ENCODE data around the gene CTSF.

DNA sequence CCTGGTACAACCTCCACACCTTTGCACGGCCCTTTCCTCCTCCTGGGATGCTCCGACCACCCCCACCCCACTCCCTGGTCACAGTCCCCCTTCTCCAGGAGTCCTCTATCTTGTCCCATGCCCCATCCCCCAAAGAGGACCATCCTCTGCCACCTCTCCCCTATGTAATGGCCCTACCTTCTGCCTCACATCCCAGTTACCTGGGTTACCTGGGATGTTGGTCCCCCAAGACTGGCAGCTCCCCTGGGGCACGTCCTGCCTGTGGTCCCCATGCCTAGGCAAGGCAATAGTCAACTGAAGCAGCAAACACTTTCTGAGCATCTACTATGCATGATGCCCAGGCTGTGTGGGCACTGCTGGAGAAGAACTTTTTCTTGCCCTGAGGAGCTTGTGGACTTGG lies 13.0 kb downstream of the CTSF start:
- TF ChIP-seq GATA3 (IDR thresholded peaks at IDR 0.05; ENCODE audit: low read depth, low read length) (no peak), GATA2 (IDR thresholded peaks at IDR 0.05; ENCODE audit: low read depth, low read length) (no peak)
